Right atrium auricular region (tissue), 2 donors: Measurements from ENCODE around the gene EGFL7. TPM values are rescaled to one million over a fixed set of nuclear protein-coding genes. Genes with fewer than 3 reads are reported as not detected.
"Not testable (repeated sequence)": the region's sequence is repeated elsewhere in the genome, so short reads cannot be mapped to it uniquely, and the experiment has no call there.

Experiments used
- DNase-seq: peaks from one replicate; pipeline ENCODE4 v3.0.0-alpha.2; 2019; ENCODE audit warnings: low spot score
- H3K27ac ChIP-seq, 2 donors: fragments of 200-600 bp; sonication (generic); 1 replicate in 1 of 2; 2 replicates in 1 of 2; pipeline ENCODE4 v1.5.1; 2016 to 2019
- H3K27me3 ChIP-seq, 2 donors: fragments of 200-600 bp; sonication (generic); one replicate each; pipeline versions ENCODE4 v1.5.1 to v1.6.0; 2017 to 2019
- H3K36me3 ChIP-seq: fragments of 200-600 bp; sonication (generic); one replicate; pipeline ENCODE4 v1.5.1; 2016
- H3K4me1 ChIP-seq, 2 donors: fragments of 200-600 bp; sonication (generic); one replicate each; pipeline versions ENCODE4 v1.5.1 to v1.6.0; 2017 to 2019
- H3K4me3 ChIP-seq, 2 donors: fragments of 200-600 bp; sonication (generic); 1 replicate in 1 of 2; 2 replicates in 1 of 2; pipeline ENCODE4 v1.5.1; 2017 to 2019; ENCODE audit warnings: mild to moderate bottlenecking in 1 of 2, moderate library complexity in 1 of 2
- H3K9me3 ChIP-seq, 2 donors: fragments of 200-600 bp; sonication (generic); one replicate each; pipeline ENCODE4 v1.5.1; 2019
- total RNA-seq, 2 donors: library from RNA; depleted of rRNA; stranded (reverse); fragments of >200 nt; gene quantifications; one replicate each; pipeline ENCODE4 v1.1.0, GENCODE V29; 2016
- TF ChIP-seq, protein P1 (sequence below), 2 donors: fragments of 200-600 bp; sonication (generic); IDR thresholded peaks; one replicate each; pipeline ENCODE4 v1.5.1; 2019; ENCODE audit warnings: antibody characterized with exemption in 2 of 2

EGFL7 gene
- total RNA-seq, 2 donors from 2014 or later = 114 to 120 TPM

GRCh38 chr9:136703276-136703860, 40.7 kb downstream of the EGFL7 start:
- Histone ChIP-seq H3K36me3 (no peaks in the 10 kb centered on the region), H3K4me3 (no peak overlapping the region), H3K27ac (no peak overlapping the region), H3K4me1 (no peaks in the 10 kb centered on the region), H3K27me3 (no peaks in the 10 kb centered on the region), H3K9me3 (no peaks in the 10 kb centered on the region)
- TF ChIP-seq, protein P1, sequence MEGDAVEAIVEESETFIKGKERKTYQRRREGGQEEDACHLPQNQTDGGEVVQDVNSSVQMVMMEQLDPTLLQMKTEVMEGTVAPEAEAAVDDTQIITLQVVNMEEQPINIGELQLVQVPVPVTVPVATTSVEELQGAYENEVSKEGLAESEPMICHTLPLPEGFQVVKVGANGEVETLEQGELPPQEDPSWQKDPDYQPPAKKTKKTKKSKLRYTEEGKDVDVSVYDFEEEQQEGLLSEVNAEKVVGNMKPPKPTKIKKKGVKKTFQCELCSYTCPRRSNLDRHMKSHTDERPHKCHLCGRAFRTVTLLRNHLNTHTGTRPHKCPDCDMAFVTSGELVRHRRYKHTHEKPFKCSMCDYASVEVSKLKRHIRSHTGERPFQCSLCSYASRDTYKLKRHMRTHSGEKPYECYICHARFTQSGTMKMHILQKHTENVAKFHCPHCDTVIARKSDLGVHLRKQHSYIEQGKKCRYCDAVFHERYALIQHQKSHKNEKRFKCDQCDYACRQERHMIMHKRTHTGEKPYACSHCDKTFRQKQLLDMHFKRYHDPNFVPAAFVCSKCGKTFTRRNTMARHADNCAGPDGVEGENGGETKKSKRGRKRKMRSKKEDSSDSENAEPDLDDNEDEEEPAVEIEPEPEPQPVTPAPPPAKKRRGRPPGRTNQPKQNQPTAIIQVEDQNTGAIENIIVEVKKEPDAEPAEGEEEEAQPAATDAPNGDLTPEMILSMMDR (IDR thresholded peaks at IDR 0.05) = no peak
- DNase-seq = no peak

DNA sequence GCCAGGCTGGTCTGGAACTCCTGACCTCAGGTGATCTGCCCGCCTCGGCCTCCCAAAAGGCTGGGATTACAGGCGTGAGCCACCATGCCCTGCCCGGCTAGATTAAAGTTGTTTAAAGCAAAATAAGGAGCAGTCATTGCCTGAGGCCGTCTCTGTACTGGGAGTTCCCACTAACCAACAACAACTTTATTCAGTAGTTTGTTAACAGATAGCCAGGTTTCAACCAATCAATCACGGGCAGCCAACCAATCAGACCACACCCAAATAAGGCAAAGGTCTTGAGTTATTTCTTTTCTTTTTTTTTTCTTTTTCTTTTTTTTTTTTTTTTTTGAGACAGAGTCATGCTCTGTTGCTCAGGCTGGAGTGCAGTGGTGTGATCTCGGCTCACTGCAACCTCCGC, 42.0 kb downstream of the EGFL7 start:
- DNase-seq, H3K27ac ChIP-seq, H3K4me3 ChIP-seq, H3K4me1 ChIP-seq, H3K36me3 ChIP-seq, H3K9me3 ChIP-seq, H3K27me3 ChIP-seq: not testable (repeated sequence)

DNA sequence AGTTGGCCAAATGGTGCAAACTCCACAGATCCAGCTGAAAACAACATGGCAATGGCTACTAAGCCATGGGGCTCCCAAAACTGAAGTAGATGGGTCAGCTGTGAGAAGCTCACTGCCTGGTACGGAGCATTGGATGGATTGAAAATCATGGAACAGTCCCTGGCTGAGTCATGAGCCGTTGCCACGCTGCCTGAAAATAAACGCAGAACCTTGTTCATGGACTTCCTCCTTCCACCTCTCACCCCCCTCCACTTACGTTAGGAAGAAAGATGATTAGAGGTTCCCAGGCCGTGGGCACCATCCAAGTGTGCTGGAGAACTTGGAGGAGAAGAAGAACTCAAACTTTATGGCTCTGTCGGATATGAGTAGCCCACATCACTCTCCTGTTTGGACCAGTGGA, 42.8 kb downstream of the EGFL7 start:
- DNase-seq = no peak
- no peaks in the 10 kb centered on the region for H3K9me3 ChIP-seq
- no peaks in the 10 kb centered on the region for H3K27me3 ChIP-seq
- H3K27ac ChIP-seq = no peak overlapping the region
- H3K4me1 ChIP-seq = no peaks in the 10 kb centered on the region
- TF ChIP-seq, protein P1 (IDR thresholded peaks at IDR 0.05) = no peak
- H3K4me3 ChIP-seq = no peak overlapping the region
- H3K36me3 ChIP-seq = no peaks in the 10 kb centered on the region

DNA sequence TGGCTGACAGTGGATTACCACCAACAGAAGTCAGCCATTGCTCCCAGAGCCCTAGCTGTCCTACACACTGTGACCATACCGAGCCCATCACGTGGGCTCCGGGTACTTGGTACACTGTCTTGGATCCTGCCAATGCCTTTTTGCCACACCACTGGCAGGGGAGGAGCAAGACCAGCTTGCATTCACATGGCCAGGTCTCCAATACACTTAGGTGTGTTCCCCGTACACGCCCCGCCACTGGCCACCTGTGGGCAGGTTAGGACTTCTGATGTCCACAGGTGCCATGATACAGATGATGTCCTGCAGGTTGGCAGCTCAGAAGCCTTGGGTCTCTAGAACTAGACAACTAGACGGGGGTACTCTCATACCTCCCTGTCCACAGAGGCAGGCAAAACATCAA, 44.3 kb downstream of the EGFL7 start:
- Histone ChIP-seq H3K36me3 (no peaks in the 10 kb centered on the region), H3K9me3 (no peaks in the 10 kb centered on the region), H3K4me1 (peaks cover 0 to 5% of the 10 kb centered on the region in 2 donors), H3K27ac (no peak overlapping the region), H3K27me3 (no peaks in the 10 kb centered on the region), H3K4me3 (no peak overlapping the region)
- DNase-seq = no peak
- TF ChIP-seq, protein P1 (IDR thresholded peaks at IDR 0.05) = no peak

DNA sequence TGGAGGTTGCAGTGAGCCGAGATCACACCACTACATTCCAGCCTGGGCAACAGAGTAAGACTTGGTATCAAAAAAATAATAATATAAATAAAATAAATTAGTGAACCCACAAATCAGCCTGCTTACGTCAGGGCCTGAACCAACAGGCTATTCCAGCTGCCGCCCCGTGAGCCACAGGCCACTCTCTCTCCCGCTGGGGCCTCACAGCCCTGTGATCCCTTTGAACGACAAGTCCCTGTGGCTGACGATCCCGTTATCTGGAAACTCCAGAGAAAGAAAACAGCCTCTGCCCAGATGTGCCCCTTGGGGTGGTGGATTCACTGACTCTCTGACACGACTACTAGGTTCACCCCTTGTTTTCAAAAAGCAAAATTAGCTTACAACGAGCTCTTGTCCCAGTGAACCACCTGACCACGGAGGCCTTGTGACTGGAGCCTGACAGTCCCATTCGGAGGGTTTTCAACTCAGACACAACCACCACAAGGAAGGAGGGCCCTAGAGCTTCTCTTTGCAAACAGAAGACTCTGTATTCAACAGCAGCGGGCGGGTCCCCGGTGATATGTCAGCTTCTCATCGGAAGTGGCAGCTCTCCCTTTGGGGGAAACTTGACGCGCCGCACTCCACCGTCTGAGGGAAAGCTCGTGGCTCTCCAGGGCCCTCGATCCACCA, 45.3 kb downstream of the EGFL7 start:
- H3K4me1 ChIP-seq = peaks cover 0 to 11% of the 10 kb centered on the region in 2 donors
- DNase-seq = no peak
- H3K27me3 ChIP-seq = no peaks in the 10 kb centered on the region
- H3K4me3 ChIP-seq = no peak overlapping the region
- no peak overlapping the region for H3K27ac ChIP-seq
- no peaks in the 10 kb centered on the region for H3K36me3 ChIP-seq
- TF ChIP-seq, protein P1 (IDR thresholded peaks at IDR 0.05) = no peak
- no peaks in the 10 kb centered on the region for H3K9me3 ChIP-seq

GRCh38 chr9:136709454-136710109, 46.9 kb downstream of the EGFL7 start:
- Histone ChIP-seq H3K4me3 (no peak overlapping the region), H3K27ac (no peak overlapping the region), H3K4me1 (peaks cover 0 to 26% of the 10 kb centered on the region in 2 donors), H3K27me3 (no peaks in the 10 kb centered on the region), H3K36me3 (no peaks in the 10 kb centered on the region), H3K9me3 (no peaks in the 10 kb centered on the region)
- DNase-seq = no peak
- TF ChIP-seq, protein P1 (IDR thresholded peaks at IDR 0.05) = no peak
